Activated CD4-positive, alpha-beta memory T cell treated with anti-CD3 and anti-CD28 coated beads, Interleukin-2, amount 10 ng/mL, durations not matched to agents 7 days and 5 days (primary cell): ENCODE results near the gene ZNF750. TPM values are rescaled to one million over a fixed set of nuclear protein-coding genes. Genes with fewer than 3 reads are reported as not detected.

ENCODE experiments used
- CTCF ChIA-PET: fragments of 350-600 bp; sonication (Branson Sonifier 250); formaldehyde crosslinking; loops from one replicate; lab custom pipeline; 2021; ENCODE audit warnings: antibody characterized with exemption, inconsistent platforms; lab: Charles Lee
- POLR2A ChIA-PET: fragments of 350-600 bp; sonication (Branson Sonifier 250); formaldehyde crosslinking; loops from one replicate; lab custom pipeline; 2021; ENCODE audit warnings: antibody characterized with exemption; lab: Charles Lee
- DNase-seq: peaks from one replicate; pipeline ENCODE4 v3.0.0-alpha.2; 2020
- H3K27ac Mint-ChIP-seq: one replicate; pipeline ENCODE4 v1.8.0; 2021; ENCODE audit warnings: mild to moderate bottlenecking, mixed read lengths
- H3K27me3 Mint-ChIP-seq: one replicate; pipeline ENCODE4 v1.8.0; 2021; ENCODE audit warnings: mixed read lengths
- H3K36me3 Mint-ChIP-seq: one replicate; pipeline ENCODE4 v1.8.0; 2021; ENCODE audit warnings: low read depth, mixed read lengths
- H3K4me1 Mint-ChIP-seq: one replicate; pipeline ENCODE4 v1.8.0; 2021; ENCODE audit warnings: mixed read lengths
- H3K4me3 Mint-ChIP-seq: one replicate; pipeline ENCODE4 v1.8.0; 2021; ENCODE audit warnings: mild to moderate bottlenecking, mixed read lengths
- H3K9me3 Mint-ChIP-seq: one replicate; pipeline ENCODE4 v1.8.0; 2021; ENCODE audit warnings: mixed read lengths
- total RNA-seq, 2 experiments: library from RNA; stranded (reverse); gene quantifications; one replicate each; pipeline ENCODE4 v1.2.3, GENCODE V29; 2021

Gene ZNF750
- total RNA-seq: not detected

- POLR2A ChIA-PET: interaction anchor here (1.0 kb wide), 1 partner anchor 10 kb away, joined by 3 read pairs; no protein-coding TSS in a partner anchor
- H3K36me3 Mint-ChIP-seq: no peaks in the 10 kb centered on the region
- no peak for DNase-seq
- CTCF ChIA-PET: no interaction called here
- no peaks in the 10 kb centered on the region for H3K9me3 Mint-ChIP-seq
- no peaks in the 10 kb centered on the region for H3K27me3 Mint-ChIP-seq
- peaks cover 5% of the 10 kb centered on the region for H3K4me1 Mint-ChIP-seq
- no peak within 1 kb of the TSS for H3K4me3 Mint-ChIP-seq
- H3K27ac Mint-ChIP-seq: no peak within 1 kb of the TSS
These were observed at the start of gene ZNF750 for GRCh38 chr17:82839617-82840292. Gene ZNF750, minus strand, starts transcription at chr17:82840022. Its CDS starts 7,568 bp downstream, at chr17:82832454.

GRCh38 chr17:82888583-82889495 lies 49.0 kb upstream of the ZNF750 start:
- H3K27me3 Mint-ChIP-seq: no peaks in the 10 kb centered on the region
- POLR2A ChIA-PET: no interaction called here
- no peak overlapping the region for H3K4me3 Mint-ChIP-seq
- peaks cover 15% of the 10 kb centered on the region for H3K36me3 Mint-ChIP-seq
- H3K4me1 Mint-ChIP-seq: peaks cover 60% of the 10 kb centered on the region
- H3K9me3 Mint-ChIP-seq: no peaks in the 10 kb centered on the region
- H3K27ac Mint-ChIP-seq: no peak overlapping the region
- DNase-seq: no peak
- CTCF ChIA-PET: no interaction called here

- CTCF ChIA-PET: no interaction called here
- H3K4me1 Mint-ChIP-seq: peaks cover 60% of the 10 kb centered on the region
These were observed 47.7 kb upstream of the ZNF750 start for GRCh38 chr17:82887255-82888164.

GRCh38 chr17:82884970-82885353 lies 45.1 kb upstream of the ZNF750 start:
- H3K27me3 Mint-ChIP-seq: no peaks in the 10 kb centered on the region
- peaks cover 68% of the 10 kb centered on the region for H3K4me1 Mint-ChIP-seq
- H3K4me3 Mint-ChIP-seq: peak overlapping the region; percentile 44
- ChIA-PET POLR2A (interaction anchor here (1.0 to 5.8 kb wide), 9 partner anchors 8 to 314 kb away, joined by 3 to 48 read pairs (median 8); no protein-coding TSS in a partner anchor), CTCF (interaction anchor here (0.8 to 2.4 kb wide), 6 partner anchors 9 to 104 kb away, joined by 3 to 14 read pairs (median 6); no protein-coding TSS in a partner anchor)
- peak overlapping the region; percentile 76 for H3K27ac Mint-ChIP-seq
- peak; percentile 59 for DNase-seq
- H3K36me3 Mint-ChIP-seq: peaks cover 18% of the 10 kb centered on the region
- H3K9me3 Mint-ChIP-seq: no peaks in the 10 kb centered on the region

More at GRCh38 chr17:82887255-82888164, 47.7 kb upstream of the ZNF750 start:
- POLR2A ChIA-PET: no interaction called here
- peaks cover 17% of the 10 kb centered on the region for H3K36me3 Mint-ChIP-seq
- H3K27ac Mint-ChIP-seq: peak overlapping the region; percentile 58
- no peaks in the 10 kb centered on the region for H3K9me3 Mint-ChIP-seq
- no peak for DNase-seq
- no peaks in the 10 kb centered on the region for H3K27me3 Mint-ChIP-seq
- no peak overlapping the region for H3K4me3 Mint-ChIP-seq

- H3K36me3 Mint-ChIP-seq: peaks cover 23% of the 10 kb centered on the region
- DNase-seq: no peak
- peak overlapping the region; percentile 76 for H3K27ac Mint-ChIP-seq
- H3K4me3 Mint-ChIP-seq: peak overlapping the region; percentile 44
- H3K9me3 Mint-ChIP-seq: no peaks in the 10 kb centered on the region
- no peaks in the 10 kb centered on the region for H3K27me3 Mint-ChIP-seq
- ChIA-PET POLR2A (interaction anchor here (0.6 to 5.8 kb wide), 11 partner anchors 8 to 1993 kb away, joined by 3 to 48 read pairs (median 8); no protein-coding TSS in a partner anchor), CTCF (interaction anchor here (1.3 to 2.4 kb wide), 4 partner anchors 9 to 102 kb away, joined by 3 to 14 read pairs (median 8); no protein-coding TSS in a partner anchor)
- H3K4me1 Mint-ChIP-seq: peaks cover 70% of the 10 kb centered on the region
These were observed 44.6 kb upstream of the ZNF750 start for GRCh38 chr17:82884341-82884969.

- H3K4me1 Mint-ChIP-seq: peaks cover 79% of the 10 kb centered on the region
- POLR2A ChIA-PET: interaction anchor here (0.6 to 5.8 kb wide), 11 partner anchors 9 to 1993 kb away, joined by 3 to 48 read pairs (median 4); no protein-coding TSS in a partner anchor
- DNase-seq: no peak
- peak overlapping the region; percentile 72 for H3K4me3 Mint-ChIP-seq
- CTCF ChIA-PET: interaction anchor here (0.6 to 3.1 kb wide), 3 partner anchors 19 to 49 kb away, joined by 3 to 14 read pairs (median 12); no protein-coding TSS in a partner anchor
- H3K27me3 Mint-ChIP-seq: no peaks in the 10 kb centered on the region
- H3K36me3 Mint-ChIP-seq: peaks cover 33% of the 10 kb centered on the region
- peak overlapping the region; percentile 93 for H3K27ac Mint-ChIP-seq
- no peaks in the 10 kb centered on the region for H3K9me3 Mint-ChIP-seq
These were observed 43.7 kb upstream of the ZNF750 start for GRCh38 chr17:82883419-82884031.

- Mint-ChIP-seq H3K4me3 (peak overlapping the region; percentile 72), H3K36me3 (peaks cover 35% of the 10 kb centered on the region), H3K27me3 (no peaks in the 10 kb centered on the region), H3K4me1 (peaks cover 83% of the 10 kb centered on the region), H3K27ac (peak overlapping the region; percentile 93), H3K9me3 (no peaks in the 10 kb centered on the region)
- POLR2A ChIA-PET: interaction anchor here (0.6 to 5.8 kb wide), 6 partner anchors 11 to 317 kb away, joined by 3 to 48 read pairs (median 6); no protein-coding TSS in a partner anchor
- CTCF ChIA-PET: interaction anchor here (0.6 to 3.1 kb wide), 2 partner anchors 19 to 48 kb away, joined by 3 to 12 read pairs; no protein-coding TSS in a partner anchor
- peak; percentile 88 for DNase-seq
These were observed 43.0 kb upstream of the ZNF750 start for GRCh38 chr17:82882715-82883418.

- Mint-ChIP-seq H3K27ac (peak overlapping the region; percentile 93), H3K4me3 (peak overlapping the region; percentile 72), H3K9me3 (no peaks in the 10 kb centered on the region), H3K27me3 (no peaks in the 10 kb centered on the region), H3K36me3 (peaks cover 32% of the 10 kb centered on the region), H3K4me1 (peaks cover 81% of the 10 kb centered on the region)
- no peak for DNase-seq
- POLR2A ChIA-PET: interaction anchor here (1.1 to 5.8 kb wide), 8 partner anchors 9 to 38 kb away, joined by 3 to 48 read pairs (median 4); no protein-coding TSS in a partner anchor
- CTCF ChIA-PET: interaction anchor here (3.1 kb wide), 1 partner anchor 19 kb away, joined by 12 read pairs; no protein-coding TSS in a partner anchor
These were observed 42.3 kb upstream of the ZNF750 start for GRCh38 chr17:82881900-82882714.

GRCh38 chr17:82881324-82881823 lies 41.6 kb upstream of the ZNF750 start:
- no peaks in the 10 kb centered on the region for H3K9me3 Mint-ChIP-seq
- POLR2A ChIA-PET: interaction anchor here (0.8 to 5.8 kb wide), 8 partner anchors 8 to 37 kb away, joined by 3 to 48 read pairs (median 4); no protein-coding TSS in a partner anchor
- peak overlapping the region; percentile 93 for H3K27ac Mint-ChIP-seq
- no peaks in the 10 kb centered on the region for H3K27me3 Mint-ChIP-seq
- peaks cover 31% of the 10 kb centered on the region for H3K36me3 Mint-ChIP-seq
- no peak for DNase-seq
- H3K4me3 Mint-ChIP-seq: no peak overlapping the region
- CTCF ChIA-PET: interaction anchor here (3.1 kb wide), 1 partner anchor 18 kb away, joined by 12 read pairs; no protein-coding TSS in a partner anchor
- peaks cover 83% of the 10 kb centered on the region for H3K4me1 Mint-ChIP-seq
